HG02973 (cell line): ENCODE results near the gene ZNF160.
"Not testable (repeated sequence)": the region's sequence is repeated elsewhere in the genome, so short reads cannot be mapped to it uniquely, and the experiment has no call there.

ENCODE experiments used
- ATAC-seq: cut with Tn5 transposase; IDR thresholded peaks from one replicate; pipeline ENCODE4 v1.9.1; 2021; ENCODE audit warnings: moderate library complexity; ENCODE audit not compliant: unreplicated experiment

ZNF160 gene

GRCh38 chr19:53103234-53104203 is at the start of gene ZNF160:
Gene ZNF160, minus strand, starts transcription at chr19:53103422. Its CDS starts 17,146 bp downstream, at chr19:53086276.
- peak; percentile 92 for ATAC-seq

GRCh38 chr19:53147645-53148044 is 44.4 kb upstream of the ZNF160 start:
- no peak for ATAC-seq

GRCh38 chr19:53140351-53140750 is 37.1 kb upstream of the ZNF160 start:
- no peak for ATAC-seq

- no peak for ATAC-seq
These were observed 33.2 kb upstream of the ZNF160 start for GRCh38 chr19:53136432-53136831.

- no peak for ATAC-seq
These were observed 29.1 kb upstream of the ZNF160 start, which contains the start of gene ZNF415 for GRCh38 chr19:53132141-53132991. Gene ZNF415, minus strand, starts transcription at chr19:53132910. Its CDS starts 10,234 bp downstream, at chr19:53122676.

- ATAC-seq: no peak
These were observed 28.5 kb upstream of the ZNF160 start for GRCh38 chr19:53131727-53132126.

GRCh38 chr19:53131085-53131590 is 27.9 kb upstream of the ZNF160 start:
- no peak for ATAC-seq

GRCh38 chr19:53130506-53130905 is 27.3 kb upstream of the ZNF160 start:
- no peak for ATAC-seq

GRCh38 chr19:53126733-53127526 is 23.7 kb upstream of the ZNF160 start:
- not testable (repeated sequence) for ATAC-seq

GRCh38 chr19:53123400-53123799 is 20.2 kb upstream of the ZNF160 start:
- no peak for ATAC-seq

- ATAC-seq: no peak
These were observed 9.1 kb upstream of the ZNF160 start for GRCh38 chr19:53112286-53112685.

- no peak for ATAC-seq
These were observed 6.3 kb upstream of the ZNF160 start for GRCh38 chr19:53109527-53109926.

GRCh38 chr19:53102756-53103233 is 427 bp downstream of the ZNF160 start:
- peak; percentile 15 for ATAC-seq

- no peak for ATAC-seq
These were observed 941 bp downstream of the ZNF160 start for GRCh38 chr19:53102206-53102755.

GRCh38 chr19:53101518-53101917 is 1.7 kb downstream of the ZNF160 start:
- no peak for ATAC-seq

- not testable (repeated sequence) for ATAC-seq
These were observed 4.7 kb downstream of the ZNF160 start for GRCh38 chr19:53098570-53098969.

- ATAC-seq: not testable (repeated sequence)
These were observed 6.1 kb downstream of the ZNF160 start for GRCh38 chr19:53096982-53097690.

- ATAC-seq: not testable (repeated sequence)
These were observed 6.6 kb downstream of the ZNF160 start for GRCh38 chr19:53096579-53096978.
